AG08396 (cell line): Measurements from ENCODE around the gene INPP4B.

Source experiments
- DNase-seq: peaks from one replicate; pipeline ENCODE4 v3.0.0; 2012; ENCODE audit warnings: low spot score, mixed read lengths

INPP4B gene

DNA sequence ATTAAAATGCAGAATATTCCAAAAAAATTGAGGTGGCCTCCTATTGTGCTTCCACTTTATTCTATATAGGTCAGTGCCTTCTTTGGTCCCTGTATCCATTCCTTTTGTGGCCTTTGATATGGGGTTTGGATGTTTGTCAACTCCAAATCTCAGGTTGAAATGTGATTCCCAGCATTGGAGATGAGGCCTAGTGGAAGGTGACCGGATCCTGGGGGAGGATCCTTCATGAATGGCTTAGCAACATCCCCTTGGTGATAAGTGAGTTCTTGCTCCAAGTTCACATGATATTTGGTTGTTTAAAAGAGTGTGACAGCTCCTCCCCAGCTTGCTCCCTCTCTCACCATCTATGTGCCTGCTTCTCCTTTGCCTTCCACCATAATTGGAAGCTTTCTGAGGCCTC lies 380.6 kb downstream of the INPP4B start:
- DNase-seq: no peak

DNA sequence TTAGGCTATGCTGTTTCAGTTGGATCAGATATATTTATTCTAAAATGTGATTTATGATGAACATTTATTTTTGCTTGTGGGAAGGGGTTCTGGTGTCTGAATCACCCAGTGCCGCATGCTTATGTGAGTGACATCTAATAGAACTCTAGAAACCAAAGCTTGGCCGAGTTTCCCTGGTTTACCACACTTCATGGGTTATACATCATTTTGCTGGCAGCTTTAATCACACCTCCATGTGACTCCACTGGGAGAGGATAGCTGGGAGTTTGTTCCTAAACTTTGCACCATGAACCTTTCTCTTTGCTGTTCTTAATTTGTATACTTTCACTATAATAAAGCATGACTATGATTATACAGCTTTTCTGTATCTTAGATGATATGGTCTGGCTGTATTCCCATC lies 382.9 kb downstream of the INPP4B start:
- DNase-seq: no peak

DNA sequence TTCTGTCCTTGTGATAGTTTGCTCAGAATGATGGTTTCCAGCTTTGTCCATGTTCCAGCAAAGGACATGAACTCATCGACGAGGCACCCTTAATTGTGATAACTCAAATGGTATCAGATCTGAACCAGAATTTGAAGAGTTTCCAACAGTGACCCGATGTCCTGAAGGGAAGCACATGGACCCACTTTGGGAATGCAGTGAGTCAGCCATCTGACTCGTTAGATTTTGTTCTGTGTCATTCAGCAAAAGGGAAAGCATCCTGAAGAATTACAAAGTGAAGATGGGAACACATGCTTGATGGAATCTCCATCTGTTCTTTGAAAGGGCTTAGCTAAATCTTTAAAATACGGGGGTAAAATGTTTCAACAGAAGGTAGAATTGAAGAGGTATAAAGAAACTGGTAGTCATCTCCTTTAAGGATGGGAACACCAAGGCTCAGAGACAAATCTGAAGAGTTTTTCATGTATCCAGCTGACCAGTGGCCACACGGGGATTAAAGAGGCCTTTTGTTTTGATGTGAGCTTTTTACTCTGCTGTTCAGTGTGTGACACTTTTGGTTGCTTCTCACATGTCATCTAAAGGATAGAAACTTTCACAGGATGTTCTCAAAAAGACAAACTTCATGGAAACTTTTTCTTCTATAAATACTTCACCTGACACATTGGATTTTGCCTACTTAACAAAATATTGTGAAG lies 393.8 kb downstream of the INPP4B start:
- DNase-seq: no peak

DNA sequence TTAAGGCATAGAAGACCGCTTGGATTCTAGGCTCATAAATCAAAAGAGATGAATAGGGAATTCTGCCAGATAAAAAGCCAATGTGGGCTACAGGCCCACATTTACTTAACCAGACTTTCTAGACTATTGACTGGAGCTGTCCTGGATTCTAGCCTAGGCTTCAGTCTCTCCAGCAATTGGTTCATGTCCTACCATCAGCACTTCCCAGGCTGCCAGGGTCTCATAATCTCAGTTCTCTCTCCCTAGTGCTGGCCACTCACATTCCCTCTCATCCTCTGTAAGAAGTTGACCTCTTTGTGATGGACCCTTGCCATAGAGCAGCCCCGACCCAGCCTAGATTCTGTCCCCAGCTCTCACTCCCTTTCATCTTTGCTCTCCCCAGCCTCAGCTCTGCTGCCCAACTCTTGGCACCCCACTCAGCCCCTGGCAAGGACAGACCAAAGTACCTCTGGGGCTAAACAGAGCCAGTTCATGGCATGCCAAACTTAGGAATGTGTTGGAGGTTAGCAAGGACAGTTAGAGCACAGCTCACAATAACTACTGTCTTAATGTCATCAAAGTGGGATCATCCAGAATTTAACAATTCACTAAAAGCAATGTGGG lies 396.2 kb downstream of the INPP4B start:
- no peak for DNase-seq

DNA sequence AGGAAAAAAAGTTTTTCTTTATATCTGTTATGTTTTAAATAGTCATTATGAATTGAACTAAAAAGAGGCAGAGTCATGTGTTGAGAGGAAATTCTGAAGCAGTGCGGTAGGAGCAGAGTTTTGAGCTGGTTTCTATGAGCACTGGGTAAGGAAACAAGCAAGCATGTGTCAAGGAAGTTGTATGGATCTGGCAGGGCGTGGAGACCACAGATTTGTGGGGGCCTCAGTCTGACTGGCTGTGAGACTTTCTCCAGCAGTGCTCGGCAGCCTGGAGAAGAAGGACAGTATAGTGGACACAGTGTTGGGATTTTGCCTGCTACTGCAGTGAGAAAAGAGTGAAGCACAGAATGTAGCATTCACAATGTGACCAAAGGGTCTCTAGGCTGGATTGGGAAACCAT lies 399.1 kb downstream of the INPP4B start:
- DNase-seq: no peak

DNA sequence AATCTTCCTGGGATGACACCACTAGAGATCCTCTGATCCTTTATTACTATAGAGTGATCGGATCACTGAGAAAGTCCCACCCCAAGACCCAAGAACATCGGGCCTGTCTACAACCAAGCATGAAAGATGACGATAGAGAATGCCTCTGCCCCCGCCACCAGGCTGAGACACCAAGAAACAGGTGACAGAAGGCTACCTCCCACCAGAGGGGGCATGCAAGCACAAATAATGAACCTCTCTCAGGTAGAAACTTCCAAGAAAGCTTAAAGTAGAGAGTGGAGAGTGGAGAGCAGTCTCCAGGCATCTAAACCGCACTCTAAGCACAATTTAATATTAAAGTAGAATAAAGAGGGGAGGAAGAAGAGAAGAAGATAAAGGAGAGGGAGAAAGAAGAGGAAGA lies 402.6 kb downstream of the INPP4B start:
- DNase-seq: no peak

DNA sequence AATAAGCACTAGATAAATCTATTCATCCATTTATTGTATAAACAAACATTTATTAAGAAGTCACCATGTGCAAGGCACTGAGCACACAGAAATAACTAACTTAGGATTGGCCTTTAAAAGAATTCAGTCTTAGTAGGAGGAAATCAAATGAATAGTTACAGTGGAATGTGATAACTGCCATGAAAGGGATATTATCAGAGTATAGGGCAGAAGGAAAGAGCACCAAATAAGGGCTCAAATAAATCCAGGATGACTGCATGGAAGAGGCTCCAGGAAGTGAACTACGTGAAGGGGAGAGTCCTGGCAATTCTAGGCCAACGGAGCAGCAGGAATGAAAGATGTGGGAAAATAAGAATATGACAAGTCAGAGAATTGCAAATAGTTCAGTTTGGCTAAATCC lies 406.0 kb downstream of the INPP4B start:
- no peak for DNase-seq

DNA sequence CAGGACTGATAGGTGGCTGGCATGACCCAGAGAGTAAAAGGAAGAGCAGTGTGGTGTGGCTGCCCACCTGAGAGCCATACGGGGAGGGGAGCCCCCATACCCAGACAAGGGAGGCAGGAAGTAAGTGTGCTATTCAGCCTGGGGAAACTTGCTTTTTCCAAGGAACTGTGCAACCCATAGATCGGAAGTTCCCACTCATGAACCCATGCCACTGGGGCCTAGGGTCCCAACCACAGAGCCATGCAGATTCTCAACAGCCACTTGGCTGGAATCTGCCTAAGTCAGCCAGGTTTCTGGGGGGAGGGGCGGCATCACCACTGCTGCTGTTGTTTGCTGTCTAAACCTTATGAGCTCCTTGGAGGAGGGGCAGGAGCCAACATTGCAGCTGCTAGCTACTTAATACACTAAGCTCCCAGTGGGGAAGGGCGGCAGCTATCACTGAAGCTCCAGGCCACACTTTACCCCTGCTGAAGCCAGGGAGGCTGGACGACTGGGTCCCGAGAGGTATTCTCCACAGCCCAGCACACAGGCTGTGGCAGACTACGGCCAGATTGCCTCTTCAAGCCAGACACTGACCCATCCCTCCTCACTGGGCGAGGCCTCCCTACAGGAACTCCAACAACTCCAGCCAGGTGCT lies 410.4 kb downstream of the INPP4B start:
- DNase-seq: no peak

DNA sequence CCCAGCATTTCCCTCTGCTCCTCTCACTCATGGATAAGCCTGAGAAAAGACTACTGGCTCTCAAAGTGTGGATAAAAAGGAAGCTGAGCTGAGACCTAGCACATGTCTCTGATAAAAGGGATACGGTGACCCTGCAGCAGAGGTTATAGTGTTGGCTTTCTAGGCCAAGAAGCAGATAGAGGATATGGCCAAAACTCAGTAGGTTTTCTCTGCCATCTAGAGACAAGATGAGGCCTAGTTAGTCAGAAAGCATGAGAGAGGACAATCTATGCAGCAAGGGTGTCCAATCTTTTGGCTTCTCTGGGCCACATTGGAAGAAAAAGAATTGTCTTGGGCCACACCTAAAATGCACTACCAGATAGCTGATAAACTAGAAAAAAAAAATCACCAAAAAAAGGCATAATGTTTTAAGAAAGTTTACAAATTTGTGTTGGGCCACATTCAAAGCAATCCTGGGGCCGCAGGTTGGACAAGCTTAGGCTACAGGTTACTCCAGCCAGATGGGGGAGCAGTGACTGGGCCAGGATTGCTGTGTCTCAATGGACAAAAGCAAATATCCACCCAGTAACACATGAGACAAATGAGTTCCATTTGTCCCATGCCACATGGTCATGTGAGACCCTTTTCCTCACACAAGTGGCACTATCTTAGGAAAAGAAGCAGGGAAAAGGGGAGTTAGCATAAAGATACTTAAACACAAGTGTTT lies 411.4 kb downstream of the INPP4B start:
- DNase-seq: no peak

DNA sequence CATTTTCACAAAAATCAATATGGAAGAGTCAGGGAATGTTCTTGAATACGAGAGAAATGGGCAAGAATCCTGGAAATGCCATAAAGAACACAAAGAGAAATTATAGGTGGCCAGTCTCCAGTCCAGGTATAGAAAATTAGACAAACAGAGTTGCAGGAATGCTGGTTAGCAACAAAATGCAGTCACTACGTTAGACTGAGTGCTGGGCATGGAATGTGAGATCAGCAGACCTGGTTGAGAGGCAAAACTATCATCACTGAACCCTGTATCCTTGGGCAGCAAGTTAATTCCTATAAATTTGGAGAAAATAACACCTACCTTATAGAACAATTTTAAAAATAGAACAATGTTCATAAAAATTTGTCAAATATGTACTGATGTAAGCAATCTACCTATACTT lies 417.4 kb downstream of the INPP4B start:
- DNase-seq: no peak

DNA sequence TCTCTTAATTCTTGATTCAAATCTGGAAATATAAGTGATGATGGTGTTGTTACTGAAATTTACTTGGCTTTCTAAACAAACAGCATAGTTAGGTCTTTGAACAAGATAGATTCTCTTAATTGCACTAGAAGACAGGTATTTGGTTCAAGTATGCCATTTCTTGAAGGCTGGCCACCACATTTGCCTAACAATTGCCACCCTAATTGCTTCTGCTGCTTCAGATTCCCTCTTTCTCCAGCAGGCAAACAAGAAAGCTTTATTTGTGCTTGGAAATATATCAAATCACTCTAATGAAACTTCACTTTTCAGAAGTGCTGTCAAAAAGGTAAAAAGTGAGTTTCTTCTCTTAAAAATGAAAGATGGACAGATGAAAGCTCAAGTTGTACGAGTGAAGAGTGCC lies 418.6 kb downstream of the INPP4B start:
- no peak for DNase-seq

DNA sequence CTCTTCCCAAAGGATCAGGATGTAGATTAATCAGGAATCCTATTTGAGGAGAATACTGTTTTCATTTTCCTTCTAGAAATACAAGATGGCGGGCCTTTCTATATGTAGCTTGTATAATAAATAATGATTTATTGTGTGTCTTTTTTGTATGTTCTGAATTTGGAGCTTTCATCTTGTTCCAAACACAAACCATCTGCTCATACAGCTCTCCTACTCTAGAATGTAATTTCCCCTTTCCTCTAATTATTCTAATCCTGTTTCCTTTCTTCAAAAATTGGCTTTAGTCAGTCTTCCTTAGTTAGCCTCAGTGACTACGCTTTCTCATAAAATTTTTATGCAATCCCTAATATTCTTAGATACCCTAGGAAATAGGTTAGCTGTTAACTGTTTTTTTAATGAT lies 422.2 kb downstream of the INPP4B start:
- no peak for DNase-seq

DNA sequence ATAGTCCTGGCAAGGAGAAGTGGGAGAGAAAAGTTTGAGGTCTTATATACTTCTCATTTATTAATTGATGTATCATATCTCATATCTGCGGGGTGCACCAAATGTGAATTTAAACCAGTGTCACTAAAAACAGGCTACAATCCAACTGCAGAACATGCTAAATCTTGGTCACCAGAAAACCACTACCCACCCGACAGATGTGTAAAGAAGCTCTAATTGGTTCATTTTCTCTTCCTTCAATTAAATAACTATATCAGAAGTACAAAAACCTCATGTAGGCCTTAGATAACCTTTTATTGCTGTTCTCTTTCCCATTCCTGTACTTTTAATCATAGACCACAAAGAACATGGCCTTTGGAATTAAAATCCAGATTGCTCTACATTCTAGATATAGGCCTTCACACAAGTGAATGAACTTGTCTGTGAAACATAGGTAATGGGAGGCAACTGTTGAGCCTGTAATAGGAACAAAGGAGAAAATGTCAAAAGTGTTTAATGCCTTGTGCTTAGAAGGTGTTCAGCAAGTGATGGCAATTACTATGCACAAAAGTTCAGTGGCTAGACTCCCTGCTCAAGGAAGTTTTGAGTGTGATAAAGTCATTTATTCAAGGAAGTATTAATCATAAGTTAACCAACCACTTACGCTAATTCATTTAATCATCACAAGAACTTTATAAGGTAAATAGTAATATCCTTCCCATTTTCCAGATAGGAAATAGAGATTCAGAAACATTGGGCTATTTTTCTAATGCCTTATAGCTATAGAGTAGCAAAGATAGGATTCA lies 425.6 kb downstream of the INPP4B start:
- no peak for DNase-seq

DNA sequence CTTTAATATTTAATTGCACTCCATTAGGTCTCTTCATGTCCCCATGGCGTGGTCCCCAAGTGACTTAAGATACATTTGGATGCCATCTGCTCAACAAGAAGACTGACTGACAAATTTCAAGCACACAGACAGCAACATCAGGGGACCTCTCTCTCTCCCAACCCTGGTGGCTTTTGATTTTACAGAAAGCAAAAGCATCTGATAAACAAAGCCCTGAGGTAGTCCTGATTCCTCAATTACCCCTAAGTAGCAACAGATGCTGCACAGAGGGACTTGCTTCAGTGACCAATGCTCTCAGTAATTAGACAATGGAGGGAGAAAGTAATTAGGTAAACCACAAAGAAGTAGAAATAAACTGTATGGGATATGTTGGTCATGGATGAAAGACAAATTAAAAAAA lies 426.4 kb downstream of the INPP4B start:
- DNase-seq: no peak

DNA sequence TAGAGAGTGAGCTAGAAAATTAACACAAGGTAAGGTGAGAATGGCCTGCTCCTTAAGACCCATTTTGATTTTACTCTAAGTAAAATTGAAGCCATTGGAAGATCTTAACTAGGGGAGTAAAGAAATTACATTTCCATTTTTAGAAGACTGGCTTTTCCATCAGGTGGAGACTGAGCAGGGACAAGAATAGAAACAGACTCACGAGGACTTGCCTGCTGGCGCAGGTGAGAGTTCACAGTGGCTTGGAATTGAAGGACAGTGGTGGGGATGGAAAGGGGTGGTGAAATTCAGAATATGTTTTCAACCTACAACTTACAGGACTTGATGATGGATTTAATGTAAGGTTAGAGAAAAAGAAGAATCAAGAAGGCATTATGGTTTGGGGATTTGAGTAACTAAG lies 427.4 kb downstream of the INPP4B start:
- DNase-seq: no peak

DNA sequence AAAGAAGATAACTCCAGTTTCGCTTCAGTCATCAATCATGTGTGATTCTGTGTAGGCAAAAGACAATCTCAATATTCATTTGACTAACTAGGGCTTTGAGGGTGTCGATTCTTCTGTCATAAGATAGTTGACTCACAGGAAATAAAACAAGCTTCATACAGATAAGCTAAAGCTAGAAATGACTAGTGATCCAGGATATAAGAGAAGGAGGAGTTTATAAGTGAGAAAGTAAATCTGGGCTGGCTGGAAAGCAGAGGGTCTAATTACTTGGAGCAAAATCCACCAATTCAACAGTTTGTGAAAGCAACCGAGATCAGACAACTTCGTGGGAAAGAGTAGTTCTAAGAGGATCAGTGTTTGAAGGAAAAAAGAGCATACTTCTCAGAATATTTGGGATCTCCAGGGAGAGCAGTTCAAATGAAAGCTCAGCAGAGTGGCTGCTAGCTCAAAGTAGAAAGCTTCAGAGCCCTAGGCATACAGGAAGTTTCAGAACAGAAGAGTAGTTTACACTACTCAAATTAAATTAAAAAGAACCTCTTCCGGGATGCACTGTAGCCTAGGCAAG lies 429.3 kb downstream of the INPP4B start:
- no peak for DNase-seq

DNA sequence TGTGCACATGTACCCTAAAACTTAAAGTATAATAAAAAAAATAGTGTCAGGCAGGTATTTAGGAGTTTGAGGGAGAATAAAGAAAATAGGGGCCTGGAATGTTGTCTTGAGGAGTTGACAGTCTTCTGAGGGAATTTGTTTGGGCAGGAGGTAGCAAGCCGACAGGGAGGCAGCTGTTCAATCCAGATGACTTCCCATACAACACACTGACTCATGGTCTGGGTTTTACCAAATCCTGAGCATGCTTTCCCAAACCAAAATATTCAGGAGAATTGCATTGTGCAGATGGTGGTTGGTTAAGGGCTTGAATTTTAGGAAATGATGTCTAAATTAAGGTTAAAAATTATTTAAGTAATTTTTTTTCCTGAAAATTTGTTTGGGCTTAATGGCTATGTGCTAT lies 430.0 kb downstream of the INPP4B start:
- no peak for DNase-seq

DNA sequence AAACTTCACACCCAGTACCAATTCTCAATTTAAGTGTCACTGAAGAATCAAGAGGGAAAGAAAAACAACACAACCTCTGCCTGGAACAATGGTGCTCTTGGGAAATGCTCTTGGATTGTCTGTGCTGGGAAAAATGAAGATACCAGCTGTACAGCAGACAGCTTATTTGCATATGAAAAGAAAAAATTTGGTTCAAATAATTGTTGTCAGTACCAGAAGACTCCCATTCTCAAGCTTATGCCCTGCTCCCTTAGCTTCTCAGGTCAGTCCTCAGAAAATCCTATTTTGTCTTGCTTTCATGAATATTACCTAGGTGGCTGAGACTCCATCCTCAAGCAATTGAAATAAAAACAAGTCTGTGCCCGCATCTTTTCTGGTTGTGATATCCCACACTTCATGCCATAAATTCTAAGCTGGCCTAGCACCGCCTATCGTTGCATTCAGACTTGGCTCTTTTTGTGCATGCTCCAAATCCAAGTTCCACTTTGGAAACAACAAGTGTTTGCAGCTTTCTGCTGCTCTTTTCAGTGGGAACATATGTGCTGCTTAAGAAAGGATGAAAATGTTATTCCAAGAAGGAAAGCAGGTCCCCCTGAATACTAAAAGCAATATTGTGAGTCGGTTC lies 431.6 kb downstream of the INPP4B start:
- no peak for DNase-seq

DNA sequence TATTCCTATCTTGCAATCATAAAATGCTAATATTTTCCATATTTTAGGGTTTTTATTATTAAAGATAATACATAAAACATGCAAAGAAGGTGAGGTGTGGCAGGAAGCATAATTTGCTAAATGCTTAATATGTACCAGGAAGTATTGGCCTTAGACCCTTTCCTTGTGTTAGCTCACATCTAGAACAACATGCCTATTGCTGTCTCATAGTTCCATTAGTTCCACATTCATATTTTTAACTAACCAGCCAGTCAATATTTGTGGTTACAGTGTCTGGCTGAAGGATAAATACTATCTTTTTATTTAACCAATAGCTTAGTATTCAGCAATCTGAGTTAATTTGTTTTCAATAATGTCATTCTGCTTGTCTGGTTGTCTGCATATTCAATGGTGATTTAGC lies 432.6 kb downstream of the INPP4B start:
- no peak for DNase-seq

DNA sequence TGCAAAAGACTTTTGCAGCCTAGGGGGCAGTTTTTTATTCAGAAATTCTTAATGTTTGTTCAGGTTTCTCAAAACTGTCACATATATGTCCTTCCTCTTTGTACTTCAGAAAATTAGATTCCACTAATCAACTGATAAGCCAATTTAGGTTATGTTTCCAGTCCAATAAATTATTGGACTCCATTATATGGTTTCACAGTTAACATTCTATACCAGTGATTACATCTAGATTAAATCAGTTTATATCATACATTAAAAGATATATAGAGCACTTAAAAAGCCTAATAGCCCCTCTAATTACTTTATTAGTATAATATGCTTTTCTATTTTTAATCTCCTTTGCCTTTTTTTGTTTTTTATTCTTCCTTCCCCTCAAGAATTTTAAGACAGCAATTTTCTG lies 434.1 kb downstream of the INPP4B start:
- DNase-seq: no peak

DNA sequence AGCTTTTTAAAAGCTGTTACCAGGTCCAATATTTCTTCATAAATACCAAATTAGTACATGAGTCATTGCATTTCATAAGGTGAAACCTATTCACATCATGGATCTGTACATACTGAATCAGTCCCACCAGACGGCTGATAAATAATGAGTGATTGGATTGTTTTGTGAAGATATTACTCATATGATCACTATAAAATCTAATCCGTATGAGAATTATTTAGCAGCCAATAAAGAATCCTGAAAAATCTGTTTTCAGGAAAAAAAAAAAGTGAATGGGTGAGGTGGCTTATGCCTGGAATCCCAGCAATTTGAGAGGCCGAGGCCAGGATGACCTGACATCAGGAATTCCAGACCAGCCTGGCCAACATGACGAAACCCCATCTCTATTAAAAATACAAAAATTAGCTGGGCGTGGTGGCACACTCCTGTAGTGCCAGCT lies 438.1 kb downstream of the INPP4B start:
- DNase-seq: no peak
